Stimulated activated CD4-positive, alpha-beta T cell treated with anti-CD3 and anti-CD28 coated beads, Interleukin-4, amount 100 ng/mL, for 48 hours (primary cell): ENCODE results near the gene GATA2.

ENCODE experiments used
- DNase-seq, 2 donors: peaks; one replicate each; pipeline ENCODE4 v3.0.0-alpha.2; 2020; ENCODE audit warnings: low read depth in 2 of 2

GATA2 gene

DNA sequence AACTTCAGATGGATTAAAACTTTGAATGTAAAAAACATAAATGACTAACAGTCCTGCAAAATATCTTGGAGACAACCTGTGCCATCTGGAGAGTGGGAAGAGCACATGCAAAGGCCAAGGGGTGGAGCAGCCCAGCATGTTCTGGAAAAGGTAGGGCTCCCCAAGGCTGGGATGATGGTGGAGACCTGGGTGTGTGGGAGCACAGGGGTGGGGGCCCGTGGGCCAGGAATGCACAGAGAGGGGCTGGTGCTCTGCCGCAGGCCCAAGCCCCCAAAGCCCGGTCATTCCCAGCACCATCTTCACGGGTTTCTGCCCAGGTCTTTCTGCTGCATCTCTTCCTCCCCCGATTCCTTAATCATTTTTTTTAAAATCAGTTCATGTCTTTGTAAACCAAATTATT lies 9.7 kb upstream of the GATA2 start:
- DNase-seq = no peak

DNA sequence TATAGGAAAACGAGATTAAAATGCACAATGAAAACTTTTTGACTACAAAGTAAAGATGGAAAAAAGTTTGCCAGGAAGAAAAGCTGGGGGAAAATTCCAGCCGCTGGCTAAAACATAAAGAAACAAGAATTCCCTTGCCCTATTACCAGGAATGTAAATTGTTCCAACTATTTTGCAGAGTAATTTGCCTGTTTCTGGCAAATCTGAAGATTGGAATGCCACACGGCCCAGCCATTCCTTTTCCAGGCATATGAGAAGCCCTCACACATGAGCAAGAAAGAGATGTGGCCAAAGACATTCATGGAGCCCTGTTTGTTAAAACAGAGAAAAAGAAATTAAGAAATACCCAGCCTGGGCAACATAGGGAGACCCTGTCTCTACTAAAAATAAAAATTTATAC lies 8.4 kb upstream of the GATA2 start:
- no peak for DNase-seq

DNA sequence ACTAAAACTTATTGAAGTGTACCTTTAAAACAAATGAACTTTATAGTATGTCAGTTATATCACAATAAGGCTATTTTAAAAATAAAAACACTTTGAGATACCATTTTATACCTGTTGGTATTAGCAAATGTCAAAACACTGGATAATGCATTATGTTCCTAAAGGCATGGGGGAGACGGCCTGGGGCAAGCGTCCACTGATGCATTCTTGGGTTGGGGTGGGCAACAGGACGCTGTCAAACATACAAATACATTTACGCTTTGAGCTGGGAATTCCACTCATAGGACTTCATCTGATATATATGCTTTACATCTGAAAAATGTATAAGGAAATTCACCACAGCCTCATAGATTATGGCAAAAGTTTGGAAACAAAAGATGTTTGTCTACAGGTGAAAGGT lies 7.6 kb upstream of the GATA2 start:
- DNase-seq = no peak

DNA sequence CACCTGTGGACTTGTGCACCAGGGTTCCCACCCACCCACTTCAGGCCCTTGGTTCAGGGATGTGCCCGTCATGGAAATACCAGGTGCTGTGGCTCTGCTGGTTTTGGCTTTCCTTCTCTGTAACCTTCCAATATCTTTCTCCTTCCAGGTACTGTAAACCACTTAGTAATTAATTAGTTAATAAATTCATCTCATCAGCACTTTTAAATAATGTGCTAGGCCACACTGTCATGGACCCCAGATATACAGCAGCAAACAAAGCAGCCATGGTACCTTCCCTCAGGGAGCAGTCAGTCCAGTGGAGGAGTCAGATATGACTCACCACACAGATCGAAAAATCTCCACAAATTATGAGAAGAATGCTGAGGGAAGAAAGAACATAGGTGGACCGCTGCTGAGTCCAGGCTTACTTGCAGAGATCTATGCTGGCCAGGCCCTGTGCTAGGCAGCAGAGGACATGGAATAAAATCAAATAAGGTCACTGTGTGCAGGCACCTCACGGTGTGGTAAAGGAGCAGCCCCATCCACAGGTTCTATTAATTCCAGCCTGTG lies 6.8 kb upstream of the GATA2 start:
- DNase-seq = no peak

DNA sequence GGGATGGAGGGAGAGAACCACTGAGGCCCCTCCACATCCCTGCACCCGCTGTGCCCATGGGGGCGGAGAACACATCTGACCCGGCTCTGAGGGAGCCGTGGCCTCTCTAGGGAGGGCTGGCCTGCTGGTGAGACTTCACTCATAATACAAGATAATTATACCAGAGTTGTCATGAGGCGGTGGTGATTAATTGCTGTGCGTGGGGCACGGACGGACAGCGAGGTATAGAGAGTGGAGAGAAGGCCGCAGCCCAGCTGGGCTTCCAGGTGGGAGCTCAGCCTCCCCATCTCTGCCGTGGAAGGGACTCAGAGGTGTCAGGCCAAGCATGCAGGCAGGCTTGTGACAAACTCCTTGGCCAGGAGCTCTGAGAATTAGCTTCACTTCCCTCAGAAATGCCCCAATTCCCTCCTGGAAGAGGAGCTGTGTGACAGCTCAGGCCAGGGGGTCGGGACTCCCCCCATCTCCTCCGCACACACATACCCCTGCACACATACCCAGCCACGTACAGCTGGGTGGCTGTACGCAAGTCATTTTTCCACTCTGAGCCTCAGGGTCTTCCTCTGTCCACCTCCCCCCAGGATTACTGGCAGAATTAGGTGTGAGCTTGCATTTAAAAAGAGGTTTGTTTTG lies 6.0 kb upstream of the GATA2 start:
- DNase-seq = no peak

DNA sequence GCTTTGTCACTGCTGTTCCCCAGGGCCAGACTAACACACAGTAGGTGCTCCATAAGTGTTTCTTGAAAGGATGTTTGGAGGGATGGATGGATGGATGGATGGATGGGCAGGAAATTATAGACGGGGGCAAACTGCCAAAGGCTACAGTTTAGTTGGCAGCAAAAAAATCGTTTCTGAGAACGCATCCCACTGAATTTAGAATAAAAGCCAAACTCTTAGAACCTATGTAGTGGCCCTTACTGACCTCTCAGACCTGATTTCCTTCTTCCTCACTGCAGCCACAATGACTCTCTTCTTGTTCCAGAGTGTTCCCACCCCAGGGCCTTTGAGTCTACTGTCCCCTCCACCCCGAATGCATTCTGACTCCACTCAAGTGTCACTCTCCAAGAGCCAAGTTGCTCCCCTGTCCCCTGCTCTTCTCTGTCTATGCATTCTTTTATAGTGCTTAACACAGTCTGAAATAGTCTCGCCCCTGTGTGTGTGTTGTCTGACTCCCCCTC lies 5.2 kb upstream of the GATA2 start:
- no peak for DNase-seq

DNA sequence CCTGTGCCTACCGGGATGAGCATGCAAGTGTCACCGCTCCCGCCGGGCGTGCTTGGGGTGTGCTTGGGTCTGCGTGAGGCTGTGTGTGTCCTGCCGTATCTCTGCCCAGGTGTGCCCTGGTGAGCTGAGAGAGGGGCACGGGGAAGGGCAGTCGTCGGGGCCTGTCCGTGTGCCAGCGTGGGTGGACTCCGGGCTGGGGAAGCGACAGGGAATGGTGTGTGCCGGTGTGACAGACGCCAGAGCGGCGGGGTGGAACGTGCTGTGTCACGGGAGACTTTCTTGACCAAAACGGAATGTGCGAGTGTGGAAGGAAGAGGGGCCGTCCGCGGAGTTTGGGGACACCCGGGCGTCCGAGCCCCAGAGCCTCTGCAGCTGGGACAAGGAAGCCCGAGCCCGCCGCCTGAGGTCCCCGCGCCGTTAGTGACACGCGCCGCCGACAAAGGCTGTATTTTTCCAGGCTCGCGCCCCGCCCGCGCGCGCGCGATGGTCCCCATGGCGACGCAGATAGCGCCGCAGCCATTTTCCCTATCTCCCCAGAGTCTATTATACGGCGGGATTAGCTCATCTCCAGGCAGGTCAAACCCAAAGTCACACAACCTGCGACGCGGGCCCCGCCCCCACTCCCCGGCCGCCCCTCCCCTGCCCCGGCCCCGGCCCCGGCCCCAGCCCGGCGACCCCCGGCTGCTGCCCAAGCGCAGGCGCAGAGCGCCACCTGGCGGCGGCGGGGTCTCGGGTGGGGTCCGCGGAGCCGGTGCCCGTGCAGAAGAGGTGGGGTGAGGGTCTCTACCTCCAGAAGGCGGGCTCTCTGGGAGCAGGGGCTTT lies 4.5 kb upstream of the GATA2 start:
- DNase-seq = peak; percentile 56 to 65

DNA sequence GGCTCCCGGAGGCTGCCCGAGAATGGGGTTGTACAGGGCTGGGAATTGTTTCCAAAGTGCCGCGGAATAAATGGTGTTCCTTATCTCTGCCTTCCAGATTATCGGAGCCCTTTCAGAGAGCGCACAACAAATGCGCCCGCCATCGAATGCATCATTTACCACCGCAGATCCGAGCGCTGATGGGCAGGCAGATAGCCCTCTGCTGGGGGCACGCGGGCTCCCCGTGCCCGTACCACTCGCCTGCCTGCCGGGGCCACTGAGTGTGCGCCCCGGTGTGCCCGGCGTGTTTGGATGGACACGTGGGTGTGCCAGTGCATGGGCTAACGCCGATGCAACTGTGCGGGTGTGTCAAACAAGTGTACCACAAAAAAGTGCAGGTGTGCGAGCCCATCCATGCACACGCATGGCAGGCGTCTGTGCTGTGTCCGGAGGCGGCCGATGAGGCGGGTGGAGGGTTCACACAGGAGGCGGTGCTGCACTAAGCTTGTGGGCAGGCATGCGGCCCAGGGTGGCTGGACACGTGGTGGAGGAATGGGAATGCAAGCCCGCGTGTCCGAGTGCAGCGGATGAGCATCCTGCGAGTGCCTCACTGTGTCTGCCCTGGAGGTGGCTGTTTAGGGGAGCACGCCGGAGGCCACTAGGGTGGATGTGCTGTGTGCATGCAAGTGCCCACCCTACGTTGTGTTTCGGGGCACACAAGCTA lies 3.8 kb upstream of the GATA2 start:
- DNase-seq = no peak

DNA sequence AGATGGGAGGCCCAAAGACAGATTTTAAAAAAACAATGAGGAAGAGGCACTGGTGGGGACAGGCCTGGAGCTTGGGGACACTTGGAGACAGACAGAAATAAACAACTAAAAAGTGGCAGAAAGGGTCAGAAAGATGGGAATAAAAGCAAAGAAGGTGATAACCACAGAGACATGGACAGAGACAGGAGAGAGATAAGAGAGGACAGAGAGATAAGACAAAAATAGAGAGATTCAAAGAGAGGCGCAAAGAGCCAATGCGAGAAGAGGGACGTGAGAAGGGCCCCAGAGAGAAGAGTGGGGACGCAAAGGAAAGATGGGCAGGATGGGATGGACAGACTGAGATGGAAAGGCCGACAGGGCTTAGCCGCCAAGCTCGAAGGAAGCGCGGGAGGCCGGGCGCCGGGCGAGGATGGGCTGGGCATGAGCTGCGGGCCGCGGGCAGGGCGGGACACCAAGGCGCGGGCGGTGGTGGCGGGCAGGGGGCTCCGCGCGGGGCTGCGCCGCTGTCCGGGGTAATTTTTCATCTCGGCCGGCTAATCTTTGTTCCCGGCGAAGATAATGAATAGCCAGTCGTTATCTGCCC lies 3.1 kb upstream of the GATA2 start:
- DNase-seq = no peak

DNA sequence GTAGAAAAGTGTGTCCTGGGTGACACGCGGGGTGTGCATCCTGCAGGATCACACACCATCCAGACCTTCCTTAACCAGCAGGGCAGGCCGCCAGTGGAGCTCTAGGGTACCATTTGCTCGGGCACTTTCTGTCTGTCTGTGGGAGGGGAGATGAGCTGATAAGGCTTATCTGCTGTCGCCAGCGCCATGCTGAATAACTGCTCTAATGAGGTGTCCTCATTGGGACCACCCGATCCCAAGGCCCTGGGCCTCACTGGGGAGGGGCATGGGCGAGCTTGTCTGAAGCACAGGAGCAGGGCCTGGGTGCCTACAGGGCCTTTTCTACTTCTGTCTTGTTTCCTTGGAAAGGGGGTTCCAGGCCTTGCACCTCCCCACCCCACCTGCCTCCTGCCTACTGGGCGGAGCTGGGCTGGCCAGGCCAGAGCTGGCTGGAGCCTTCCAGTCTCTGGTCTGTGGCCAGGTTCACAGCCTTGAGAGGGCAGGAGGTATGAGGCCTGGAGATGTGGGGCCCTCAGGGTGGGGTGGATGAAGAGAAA lies 2.5 kb upstream of the GATA2 start:
- DNase-seq = no peak

DNA sequence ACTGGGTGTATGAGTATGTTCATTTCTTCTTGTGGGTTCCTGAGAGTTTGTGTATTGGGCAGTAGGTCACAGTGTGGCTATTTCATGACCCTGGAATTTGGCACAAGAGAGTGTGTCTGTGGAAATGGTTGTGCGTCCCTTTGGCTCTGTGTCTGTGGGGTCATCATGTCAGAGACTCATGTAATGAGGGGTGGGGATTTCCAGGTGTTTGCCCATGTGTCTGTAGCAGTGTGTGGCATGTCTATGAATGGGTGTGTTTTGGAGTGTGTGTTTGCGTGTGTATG lies 1.3 kb upstream of the GATA2 start:
- no peak for DNase-seq

DNA sequence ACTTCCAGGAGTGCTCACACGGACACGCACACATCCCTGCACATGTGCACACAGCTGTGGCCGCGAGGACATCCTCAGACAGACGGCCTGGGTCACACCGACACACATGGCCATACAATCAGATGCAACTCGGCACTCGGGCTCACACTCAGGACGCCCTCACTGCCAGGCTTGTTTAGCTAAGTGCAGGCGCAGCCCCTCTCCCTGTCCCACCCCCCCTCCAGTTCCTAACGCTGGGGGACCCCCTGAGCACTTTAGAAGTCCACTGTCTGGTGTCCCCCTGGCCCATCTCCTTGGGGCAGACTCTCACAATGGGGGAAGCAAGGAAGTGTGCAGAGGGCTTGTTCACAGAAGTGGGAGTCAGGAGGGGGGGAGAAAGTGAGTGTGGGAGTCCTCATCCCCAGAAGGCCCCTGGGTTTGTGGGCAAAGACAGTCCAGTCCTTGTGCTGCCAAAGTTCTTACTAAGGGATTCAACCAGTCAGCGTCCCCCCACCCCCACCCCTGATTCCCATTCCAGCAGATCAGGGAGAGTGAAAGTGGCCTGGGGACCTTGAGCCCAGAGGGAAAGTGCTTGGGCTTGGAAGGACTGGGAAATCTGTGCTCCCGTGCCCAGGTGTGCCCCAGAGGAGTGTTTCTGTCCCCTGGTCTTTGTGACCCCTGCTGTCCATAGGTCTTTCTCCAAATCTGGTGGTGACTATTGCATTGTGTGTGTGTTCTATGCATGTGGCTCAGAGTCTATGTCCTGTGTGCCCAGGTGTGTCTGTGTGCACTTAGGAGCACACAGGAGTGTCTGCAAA lies 767 bp upstream of the GATA2 start:
- no peak for DNase-seq

DNA sequence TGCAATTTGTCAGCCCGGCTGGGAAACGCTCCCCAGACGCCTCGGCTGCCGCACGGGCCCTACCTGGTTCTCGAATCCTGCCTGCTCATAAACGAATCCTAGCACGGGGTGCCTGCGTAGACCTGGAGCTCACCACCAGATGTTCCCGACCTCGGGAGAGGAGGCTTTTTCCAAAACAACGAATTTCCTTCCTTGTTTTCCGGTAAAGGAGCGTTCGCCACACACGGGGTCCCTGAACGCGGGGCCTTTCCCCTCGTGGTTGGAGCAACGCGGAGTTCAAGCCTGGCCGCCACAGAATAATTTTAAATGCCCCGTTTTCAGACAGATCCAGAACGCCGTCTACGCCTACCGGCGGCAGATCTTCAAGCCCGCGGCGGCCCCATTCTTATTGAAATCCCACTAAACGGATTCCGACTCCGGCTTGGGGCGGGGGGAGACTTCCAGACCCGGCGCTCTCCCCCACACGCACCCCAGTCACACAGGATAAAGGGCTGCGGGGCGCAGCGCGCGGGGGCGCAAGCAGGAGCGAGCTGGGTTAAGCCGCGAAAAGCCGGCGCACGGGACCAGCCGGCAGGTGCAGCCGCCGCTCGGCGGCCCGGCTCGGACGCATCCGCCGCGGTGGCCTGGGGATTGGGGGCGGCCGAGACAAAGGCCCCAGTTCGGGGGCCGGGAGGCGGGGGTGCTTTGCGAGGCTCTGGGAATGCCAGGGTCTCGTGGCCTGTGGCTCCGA lies 895 bp downstream of the GATA2 start:
- DNase-seq = no peak

DNA sequence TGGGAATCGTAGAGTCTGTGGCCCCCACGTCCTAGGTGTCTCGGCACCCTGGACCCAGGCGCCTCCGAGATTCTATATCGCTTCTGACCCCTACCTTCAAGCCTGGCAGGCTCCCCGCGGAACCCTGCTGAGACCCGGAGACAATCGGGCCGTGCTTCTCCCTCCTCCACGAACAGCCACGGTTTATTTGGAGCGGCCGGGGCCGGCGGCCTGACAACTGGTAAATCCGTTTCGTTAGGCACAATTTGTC lies 1.4 kb downstream of the GATA2 start:
- no peak for DNase-seq

DNA sequence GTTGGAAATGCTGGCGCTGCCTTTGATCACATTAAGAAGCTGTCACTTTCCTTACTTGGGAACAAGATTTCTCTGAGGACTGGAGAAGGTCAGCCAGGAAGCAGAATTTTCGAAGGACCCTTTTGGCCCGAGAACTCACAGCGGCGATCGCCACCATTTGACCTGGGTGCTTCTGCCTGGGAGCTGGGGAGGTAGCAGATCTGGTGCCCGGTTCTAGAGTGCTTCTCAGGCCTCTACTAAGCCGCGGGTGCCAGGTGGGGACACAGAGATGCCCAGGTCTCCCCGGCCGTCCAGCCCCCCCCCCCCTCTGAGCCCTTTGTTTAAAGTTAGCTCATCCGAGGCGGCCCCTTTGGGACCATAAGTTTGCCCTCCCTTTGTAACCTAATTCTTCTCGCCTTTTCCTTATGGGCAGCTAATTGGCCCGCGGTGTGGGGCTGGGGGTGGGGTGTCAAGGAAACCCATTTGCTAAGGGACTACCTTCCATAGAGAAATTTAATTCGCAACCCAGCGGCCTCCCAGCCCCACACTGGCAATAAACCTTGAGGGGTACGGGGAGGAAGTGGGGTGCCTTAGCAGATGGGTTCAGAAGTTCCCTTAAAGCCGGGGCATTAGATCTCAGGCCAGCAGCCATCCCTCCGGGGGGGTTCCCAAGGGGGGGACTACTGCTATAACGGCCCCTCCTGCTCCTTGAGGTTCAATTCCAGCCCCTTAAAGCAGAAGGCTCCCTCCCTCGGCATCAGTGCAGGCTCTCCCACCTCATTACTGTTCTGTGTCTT lies 1.9 kb downstream of the GATA2 start:
- DNase-seq = no peak

DNA sequence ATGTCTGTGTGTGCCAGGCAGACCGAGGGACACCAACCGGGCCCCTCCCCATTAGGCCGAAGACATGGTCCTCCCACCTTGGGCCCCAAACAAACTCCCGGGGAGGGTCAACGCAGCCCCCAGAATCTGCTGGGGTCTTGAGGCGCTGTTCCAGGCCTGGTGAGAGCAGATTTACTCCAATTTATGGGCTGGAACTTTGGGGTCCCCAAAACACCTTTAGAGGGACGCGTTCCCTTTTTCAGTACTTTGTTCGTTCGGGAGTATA lies 2.4 kb downstream of the GATA2 start:
- no peak for DNase-seq

DNA sequence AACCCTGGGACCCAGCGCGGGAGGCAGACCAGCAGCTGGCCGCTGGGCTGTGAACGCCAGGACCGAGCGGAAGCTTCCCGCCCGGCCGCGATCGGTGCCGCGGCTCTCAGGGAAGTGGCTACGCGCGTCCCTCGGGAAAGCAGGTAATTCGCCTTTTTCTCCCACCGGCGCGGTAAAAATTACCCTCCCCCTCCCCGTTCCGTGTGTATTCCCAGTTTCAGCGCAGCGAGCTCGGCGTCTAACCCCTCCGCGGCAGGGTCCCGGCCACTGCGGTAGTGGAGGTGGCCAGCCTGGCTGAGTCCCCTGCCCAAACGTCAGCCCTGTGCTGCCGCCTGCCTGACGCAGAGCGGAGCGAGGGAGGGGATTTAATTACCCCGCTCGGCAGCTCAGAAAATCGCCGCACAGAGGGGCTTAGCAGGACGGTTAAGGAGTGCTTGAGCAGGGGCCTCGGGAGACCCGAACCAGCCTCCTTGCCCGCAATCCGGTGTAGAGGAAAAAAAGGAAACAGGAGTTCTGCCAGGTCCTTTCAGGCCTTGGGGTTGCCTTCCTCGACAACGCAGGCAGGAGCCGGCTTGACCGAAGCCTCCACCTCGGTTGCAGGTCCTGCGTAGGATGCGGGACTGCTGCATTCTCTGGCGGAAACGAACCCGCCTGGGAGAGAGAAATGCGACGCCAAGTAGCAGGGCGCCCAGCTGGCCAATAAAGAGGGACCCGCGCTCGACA lies 2.9 kb downstream of the GATA2 start:
- no peak for DNase-seq

DNA sequence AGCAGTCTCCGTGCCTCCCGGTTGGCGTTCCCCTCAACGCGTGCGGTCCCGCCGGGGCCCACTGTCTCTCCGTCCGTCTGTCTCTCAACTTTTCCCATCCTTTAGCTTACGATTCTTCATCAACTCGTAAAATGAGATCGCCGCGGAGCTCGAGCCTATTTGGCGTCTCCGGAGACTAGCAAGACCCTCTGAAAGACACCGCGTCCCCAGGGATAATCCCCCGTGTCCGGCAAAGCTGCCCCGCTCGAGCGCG lies 3.4 kb downstream of the GATA2 start:
- DNase-seq = no peak

DNA sequence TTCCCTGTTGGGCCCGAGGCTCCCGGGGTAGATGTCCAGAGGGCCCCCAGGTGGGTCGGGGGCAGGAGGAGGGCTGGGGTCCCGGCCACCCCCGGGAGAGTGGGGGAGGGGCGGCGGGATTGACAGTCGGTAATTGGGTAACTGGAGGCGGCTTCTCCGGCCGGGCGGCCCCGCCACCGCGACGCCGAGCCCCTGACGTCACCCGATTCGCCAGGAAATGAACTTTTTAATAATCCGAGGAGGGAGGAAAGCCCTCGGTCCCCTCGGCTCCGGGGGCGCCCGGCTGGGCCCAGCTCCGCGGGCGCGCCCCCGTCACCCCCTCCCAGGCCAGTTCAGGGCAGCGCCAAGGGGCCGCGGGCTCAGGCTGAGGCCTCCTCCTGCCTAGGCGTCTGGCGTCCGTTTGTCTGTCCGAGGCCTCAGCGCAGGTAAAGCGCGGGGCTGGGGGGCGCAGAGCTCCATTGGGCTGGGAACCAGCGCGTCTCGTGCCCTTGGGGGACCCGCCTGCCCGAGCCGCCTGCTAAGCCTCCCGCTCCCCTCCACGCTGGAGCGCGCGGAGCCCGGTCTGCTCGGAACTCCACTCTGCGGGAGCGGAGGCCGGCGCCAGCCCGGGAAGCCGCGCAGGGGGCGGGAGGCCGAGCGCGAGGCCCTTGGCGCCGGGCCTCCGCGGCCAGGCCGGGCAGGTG lies 3.9 kb downstream of the GATA2 start:
- DNase-seq = no peak

DNA sequence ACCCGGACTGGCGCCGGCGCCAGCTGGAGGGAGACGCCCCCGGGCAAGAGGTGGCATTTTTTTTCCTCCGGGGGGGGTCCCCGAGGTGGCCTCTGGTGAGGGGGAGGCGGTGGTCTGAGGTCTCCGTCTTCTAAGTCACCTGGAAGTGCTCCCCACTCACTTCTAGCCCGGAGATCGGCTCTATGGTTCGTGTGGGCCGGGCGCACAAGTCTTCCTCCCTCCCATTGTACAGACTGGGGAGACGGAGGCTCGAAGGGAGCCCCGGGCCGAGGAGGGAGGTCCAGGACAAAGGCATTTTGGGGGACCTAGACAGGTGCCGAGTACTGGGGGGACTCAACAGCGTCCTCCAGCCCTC lies 4.4 kb downstream of the GATA2 start:
- DNase-seq = no peak
